Panc1 (cell line): ENCODE results near the gene MICA. TPM values are rescaled to one million over a fixed set of nuclear protein-coding genes. Genes with fewer than 3 reads are reported as not detected.

Experiments
- ATAC-seq: fragments of 200-7000 bp; cut with Tn5 transposase; 2 replicates; pipeline ENCODE4 v1.9.1; 2020; ENCODE audit warnings: mild to moderate bottlenecking, moderate library complexity
- BruUV-seq: library from RNA; stranded (reverse); fragments of 400-500 nt; replicated peaks from 2 replicates; lab custom pipeline; 2021; lab: Mats Ljungman, UMichigan
- CTCF ChIA-PET: fragments of 300-600 bp; sonication (Branson Sonifier 250); formaldehyde crosslinking; loops from one replicate; lab custom pipeline; 2022; ENCODE audit warnings: antibody characterized with exemption; lab: Charles Lee
- POLR2A ChIA-PET: fragments of 300-600 bp; sonication (Branson Sonifier 250); formaldehyde crosslinking; loops from one replicate; lab custom pipeline; 2022; ENCODE audit warnings: antibody characterized with exemption; lab: Charles Lee
- DNase-seq: peaks from one replicate; pipeline ENCODE4 v3.0.0-alpha.2; 2010; ENCODE audit warnings: low read depth, low spot score
- H3K27ac ChIP-seq: 2 replicates; pipeline ENCODE4 v1.5.1; 2011; ENCODE audit warnings: mild to moderate bottlenecking, low read length, inconsistent platforms
- H3K27me3 ChIP-seq: fragments of 200-500 bp; sonication (Bioruptor generic); 2 replicates; pipeline ENCODE4 v1.6.0; 2014; ENCODE audit warnings: low read length, inconsistent platforms; ENCODE audit not compliant: control insufficient read depth, insufficient read depth
- H3K36me3 ChIP-seq: fragments of 200-500 bp; sonication (Bioruptor generic); 2 replicates; pipeline ENCODE4 v1.5.1; 2014; ENCODE audit warnings: inconsistent platforms, mild to moderate bottlenecking, low read length, moderate library complexity; ENCODE audit not compliant: control insufficient read depth, insufficient read depth
- H3K4me1 ChIP-seq: 2 replicates; pipeline ENCODE4 v1.5.1; 2011; ENCODE audit warnings: inconsistent platforms, mild to moderate bottlenecking, low read length, moderate library complexity; ENCODE audit not compliant: control insufficient read depth, insufficient read depth
- H3K4me3 ChIP-seq, 2 experiments: 2 replicates each; pipeline ENCODE4 v1.5.1; 2011 to 2012; ENCODE audit warnings: low read depth in 2 of 2, low read length in 2 of 2, mild to moderate bottlenecking in 2 of 2, inconsistent platforms in 1 of 2, moderate library complexity in 1 of 2
- H3K9me3 ChIP-seq: fragments of 200-500 bp; sonication (Bioruptor generic); 2 replicates; pipeline ENCODE4 v1.5.1; 2014; ENCODE audit warnings: low read depth, mild to moderate bottlenecking, inconsistent platforms, low read length, moderate library complexity; ENCODE audit not compliant: control insufficient read depth, insufficient read depth
- POLR2AphosphoS5 ChIP-seq: IDR thresholded peaks from 2 replicates; pipeline ENCODE4 v1.6.1; 2012; ENCODE audit warnings: mild to moderate bottlenecking, low read depth, low read length, moderate library complexity
- SIN3A ChIP-seq: IDR thresholded peaks from 2 replicates; pipeline ENCODE4 v1.6.1; 2012; ENCODE audit warnings: low read depth, mild to moderate bottlenecking, low read length, moderate library complexity, borderline replicate concordance; ENCODE audit not compliant: insufficient read depth
- TCF7L2 ChIP-seq: IDR thresholded peaks from 2 replicates; pipeline ENCODE4 v1.6.1; 2011; ENCODE audit warnings: mild to moderate bottlenecking, low read depth, low read length, inconsistent platforms
- in situ Hi-C: cut with HindIII; loops from 2 replicates; pipeline ENCODE4 v1.10.0; 2016; ENCODE audit warnings: low sequenced_read_pairs, low pct_unique_long_range_greater_than_20kb
- intact Hi-C: fragments of 100-400 bp; cut with micrococcal nuclease; formaldehyde crosslinking; loops from one replicate; pipeline ENCODE4 v1.10.0; 2022; ENCODE audit not compliant: unreplicated experiment
- total RNA-seq: library from RNA; stranded (reverse); gene quantifications from one replicate; pipeline ENCODE4 v1.2.1, GENCODE V29; 2021; ENCODE audit not compliant: unreplicated experiment
- TF ChIP-seq, protein P1 (sequence below), 2 experiments: IDR thresholded peaks; 2 replicates each; pipeline ENCODE4 v1.6.1; 2011 to 2012; ENCODE audit warnings: low read depth in 2 of 2, control low read depth in 1 of 2, low read length in 1 of 2, mild to moderate bottlenecking in 1 of 2, moderate library complexity in 1 of 2; ENCODE audit not compliant: insufficient read depth in 1 of 2
- TF ChIP-seq, protein P2 (sequence below): fragments of 450-650 bp; IDR thresholded peaks from 2 replicates; pipeline ENCODE4 v1.5.1; 2017; ENCODE audit warnings: mild to moderate bottlenecking

The MICA gene
- total RNA-seq, 1 experiment from 2014 or later = 33.9 TPM

DNA sequence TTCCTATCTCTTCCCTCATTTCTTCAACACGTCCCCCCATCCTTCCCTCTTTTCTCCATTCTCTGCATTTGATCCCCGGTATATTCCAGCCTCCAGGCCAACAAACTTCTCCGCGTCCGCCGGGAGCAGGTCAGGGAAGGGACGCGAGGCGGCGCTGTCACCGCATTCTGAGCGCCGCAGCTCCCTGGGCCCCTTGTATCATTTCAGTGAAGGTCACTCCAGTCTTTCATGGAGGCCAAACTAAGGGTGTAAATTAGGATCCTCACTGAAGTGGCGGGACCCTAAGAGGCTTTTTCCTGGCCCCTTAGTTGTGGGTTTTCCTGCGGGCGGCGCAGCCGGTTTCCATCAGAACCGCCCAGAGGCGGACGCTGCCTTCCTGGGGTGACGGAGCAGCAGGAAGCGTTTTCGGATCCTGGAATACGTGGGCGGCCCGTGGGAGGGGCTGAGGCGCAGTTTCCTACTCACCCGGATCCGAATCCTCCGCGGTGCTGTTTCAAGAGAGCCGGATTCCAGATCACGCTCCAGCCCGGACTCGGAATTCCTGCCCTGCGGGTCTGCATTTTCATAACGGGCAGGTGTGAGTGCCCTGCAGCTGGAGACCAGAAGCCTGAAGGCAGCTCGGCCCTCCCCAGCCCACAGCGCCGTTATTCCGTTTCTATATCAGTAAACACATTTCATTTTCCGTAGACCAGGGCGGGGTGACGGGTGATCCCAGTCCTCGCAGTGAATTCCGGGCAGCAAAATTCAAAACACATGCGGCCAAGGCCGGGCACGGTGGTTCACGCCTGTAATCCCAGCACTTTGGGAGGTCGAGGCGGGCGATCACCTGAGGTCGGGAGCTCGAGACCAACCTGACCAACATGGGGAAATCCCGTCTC is 3.6 kb upstream of the MICA start:
- intact Hi-C loops = loop anchor here (2.0 kb wide), 1 partner anchor 43 kb away; no protein-coding TSS in a partner anchor
- Histone ChIP-seq H3K9me3 (no peaks in the 10 kb centered on the region), H3K4me1 (peaks cover 5% of the 10 kb centered on the region), H3K27ac (peak overlapping the region; percentile 96), H3K27me3 (no peaks in the 10 kb centered on the region), H3K4me3 (peak overlapping the region; percentile 71 to 75), H3K36me3 (no peaks in the 10 kb centered on the region; the same call in 1 of the 2 replicates)
- in situ Hi-C loops = no loop called here
- no TSS peak for BruUV-seq
- POLR2A ChIA-PET = interaction anchor here (0.7 kb wide), 4 partner anchors 48 to 87 kb away, joined by 4 to 14 read pairs (median 5); no protein-coding TSS in a partner anchor
- 0 out of 2 replicates have a peak, but pooled peaks have one; percentile 18 for TF ChIP-seq SIN3A
- TF ChIP-seq, protein P1, sequence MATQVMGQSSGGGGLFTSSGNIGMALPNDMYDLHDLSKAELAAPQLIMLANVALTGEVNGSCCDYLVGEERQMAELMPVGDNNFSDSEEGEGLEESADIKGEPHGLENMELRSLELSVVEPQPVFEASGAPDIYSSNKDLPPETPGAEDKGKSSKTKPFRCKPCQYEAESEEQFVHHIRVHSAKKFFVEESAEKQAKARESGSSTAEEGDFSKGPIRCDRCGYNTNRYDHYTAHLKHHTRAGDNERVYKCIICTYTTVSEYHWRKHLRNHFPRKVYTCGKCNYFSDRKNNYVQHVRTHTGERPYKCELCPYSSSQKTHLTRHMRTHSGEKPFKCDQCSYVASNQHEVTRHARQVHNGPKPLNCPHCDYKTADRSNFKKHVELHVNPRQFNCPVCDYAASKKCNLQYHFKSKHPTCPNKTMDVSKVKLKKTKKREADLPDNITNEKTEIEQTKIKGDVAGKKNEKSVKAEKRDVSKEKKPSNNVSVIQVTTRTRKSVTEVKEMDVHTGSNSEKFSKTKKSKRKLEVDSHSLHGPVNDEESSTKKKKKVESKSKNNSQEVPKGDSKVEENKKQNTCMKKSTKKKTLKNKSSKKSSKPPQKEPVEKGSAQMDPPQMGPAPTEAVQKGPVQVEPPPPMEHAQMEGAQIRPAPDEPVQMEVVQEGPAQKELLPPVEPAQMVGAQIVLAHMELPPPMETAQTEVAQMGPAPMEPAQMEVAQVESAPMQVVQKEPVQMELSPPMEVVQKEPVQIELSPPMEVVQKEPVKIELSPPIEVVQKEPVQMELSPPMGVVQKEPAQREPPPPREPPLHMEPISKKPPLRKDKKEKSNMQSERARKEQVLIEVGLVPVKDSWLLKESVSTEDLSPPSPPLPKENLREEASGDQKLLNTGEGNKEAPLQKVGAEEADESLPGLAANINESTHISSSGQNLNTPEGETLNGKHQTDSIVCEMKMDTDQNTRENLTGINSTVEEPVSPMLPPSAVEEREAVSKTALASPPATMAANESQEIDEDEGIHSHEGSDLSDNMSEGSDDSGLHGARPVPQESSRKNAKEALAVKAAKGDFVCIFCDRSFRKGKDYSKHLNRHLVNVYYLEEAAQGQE (IDR thresholded peaks at IDR 0.05; ENCODE audit: insufficient read depth in 1 of 2, low read depth in 2 of 2, low read length in 1 of 2) = no peak
- TF ChIP-seq, protein P2, sequence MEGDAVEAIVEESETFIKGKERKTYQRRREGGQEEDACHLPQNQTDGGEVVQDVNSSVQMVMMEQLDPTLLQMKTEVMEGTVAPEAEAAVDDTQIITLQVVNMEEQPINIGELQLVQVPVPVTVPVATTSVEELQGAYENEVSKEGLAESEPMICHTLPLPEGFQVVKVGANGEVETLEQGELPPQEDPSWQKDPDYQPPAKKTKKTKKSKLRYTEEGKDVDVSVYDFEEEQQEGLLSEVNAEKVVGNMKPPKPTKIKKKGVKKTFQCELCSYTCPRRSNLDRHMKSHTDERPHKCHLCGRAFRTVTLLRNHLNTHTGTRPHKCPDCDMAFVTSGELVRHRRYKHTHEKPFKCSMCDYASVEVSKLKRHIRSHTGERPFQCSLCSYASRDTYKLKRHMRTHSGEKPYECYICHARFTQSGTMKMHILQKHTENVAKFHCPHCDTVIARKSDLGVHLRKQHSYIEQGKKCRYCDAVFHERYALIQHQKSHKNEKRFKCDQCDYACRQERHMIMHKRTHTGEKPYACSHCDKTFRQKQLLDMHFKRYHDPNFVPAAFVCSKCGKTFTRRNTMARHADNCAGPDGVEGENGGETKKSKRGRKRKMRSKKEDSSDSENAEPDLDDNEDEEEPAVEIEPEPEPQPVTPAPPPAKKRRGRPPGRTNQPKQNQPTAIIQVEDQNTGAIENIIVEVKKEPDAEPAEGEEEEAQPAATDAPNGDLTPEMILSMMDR = peak; percentile 96
- TF ChIP-seq POLR2AphosphoS5 = peak; percentile 57
- peak; percentile 68 for TF ChIP-seq TCF7L2
- CTCF ChIA-PET = interaction anchor here (0.6 to 2.0 kb wide), 10 partner anchors 19 to 1317 kb away, joined by 3 to 28 read pairs (median 4); no protein-coding TSS in a partner anchor
- ATAC-seq = peak; percentile 70
- DNase-seq = peak; percentile 75

DNA sequence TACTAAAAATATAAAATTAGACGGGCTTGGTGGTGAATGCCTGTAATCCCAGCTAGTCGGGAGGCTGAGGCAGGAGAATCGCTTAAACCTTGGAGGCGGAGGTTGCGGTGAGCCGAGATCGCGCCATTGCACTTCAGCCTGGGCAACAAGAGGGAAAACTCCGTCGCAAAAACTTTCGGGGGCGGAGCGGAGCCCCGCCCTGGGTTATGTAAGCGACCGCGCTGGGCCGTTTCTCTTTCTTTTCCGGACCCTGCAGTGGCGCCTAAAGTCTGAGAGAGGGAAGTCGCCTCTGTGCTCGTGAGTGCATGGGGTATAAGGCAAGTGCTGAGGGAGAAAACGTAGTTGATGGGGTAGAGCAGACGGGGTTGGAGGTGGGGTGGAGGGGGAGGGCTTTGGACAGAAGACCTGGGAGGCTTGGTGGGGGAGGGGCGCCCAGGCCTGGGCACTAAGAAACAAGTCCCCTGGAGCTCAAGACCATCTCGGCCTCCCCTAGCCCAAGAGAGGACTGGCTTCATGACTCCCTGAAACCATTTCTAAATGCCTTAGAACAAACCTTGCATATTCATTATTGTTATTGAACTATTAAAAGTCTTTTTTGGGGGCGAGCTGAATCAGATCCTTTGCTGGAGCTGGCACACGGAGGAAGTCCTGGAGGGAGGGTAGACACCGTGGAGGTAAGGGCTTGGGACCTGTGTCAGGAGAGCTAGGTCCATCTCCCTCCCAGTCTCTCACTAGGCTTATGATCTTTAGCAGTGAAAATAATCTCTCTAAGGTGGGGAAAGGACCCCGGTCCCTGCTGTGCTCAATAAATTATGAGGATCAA is 2.7 kb upstream of the MICA start:
- H3K27ac ChIP-seq = peak overlapping the region; percentile 96
- H3K9me3 ChIP-seq = no peaks in the 10 kb centered on the region
- ATAC-seq (peak; percentile 44), DNase-seq (no peak)
- H3K36me3 ChIP-seq = no peaks in the 10 kb centered on the region; the same call in 1 of the 2 replicates
- ChIA-PET POLR2A (interaction anchor here (0.6 to 0.7 kb wide), 4 partner anchors 21 to 86 kb away, joined by 3 to 14 read pairs (median 4); no protein-coding TSS in a partner anchor), CTCF (interaction anchor here (0.5 to 2.0 kb wide), 8 partner anchors 22 to 115 kb away, joined by 3 to 28 read pairs (median 4); no protein-coding TSS in a partner anchor)
- H3K4me1 ChIP-seq = peaks cover 8% of the 10 kb centered on the region
- TF ChIP-seq TCF7L2 (no peak), POLR2AphosphoS5 (no peak; the same call in 1 of the 2 replicates), SIN3A (no peak)
- TF ChIP-seq, protein P1 (IDR thresholded peaks at IDR 0.05; ENCODE audit: insufficient read depth in 1 of 2, low read depth in 2 of 2, low read length in 1 of 2) = no peak
- TF ChIP-seq, protein P2 = no peak
- intact Hi-C loops (no loop called here), in situ Hi-C loops (no loop called here)
- H3K27me3 ChIP-seq = no peaks in the 10 kb centered on the region
- BruUV-seq = TSS peak; percentile 73
- peak overlapping the region; percentile 71 to 75 for H3K4me3 ChIP-seq
